NCI-H1694 (cell line): ENCODE results near the gene MAN2C1.
A peak's percentile ranks its signal among the peaks of the same experiment; 100 is the strongest.
"Not testable (repeated sequence)": the region's sequence is repeated elsewhere in the genome, so short reads cannot be mapped to it uniquely, and the experiment has no call there.

Experiments
- DNase-seq: peaks from one replicate; lab custom pipeline; 2025; lab: John Stamatoyannopoulos, UW

MAN2C1 gene

DNA sequence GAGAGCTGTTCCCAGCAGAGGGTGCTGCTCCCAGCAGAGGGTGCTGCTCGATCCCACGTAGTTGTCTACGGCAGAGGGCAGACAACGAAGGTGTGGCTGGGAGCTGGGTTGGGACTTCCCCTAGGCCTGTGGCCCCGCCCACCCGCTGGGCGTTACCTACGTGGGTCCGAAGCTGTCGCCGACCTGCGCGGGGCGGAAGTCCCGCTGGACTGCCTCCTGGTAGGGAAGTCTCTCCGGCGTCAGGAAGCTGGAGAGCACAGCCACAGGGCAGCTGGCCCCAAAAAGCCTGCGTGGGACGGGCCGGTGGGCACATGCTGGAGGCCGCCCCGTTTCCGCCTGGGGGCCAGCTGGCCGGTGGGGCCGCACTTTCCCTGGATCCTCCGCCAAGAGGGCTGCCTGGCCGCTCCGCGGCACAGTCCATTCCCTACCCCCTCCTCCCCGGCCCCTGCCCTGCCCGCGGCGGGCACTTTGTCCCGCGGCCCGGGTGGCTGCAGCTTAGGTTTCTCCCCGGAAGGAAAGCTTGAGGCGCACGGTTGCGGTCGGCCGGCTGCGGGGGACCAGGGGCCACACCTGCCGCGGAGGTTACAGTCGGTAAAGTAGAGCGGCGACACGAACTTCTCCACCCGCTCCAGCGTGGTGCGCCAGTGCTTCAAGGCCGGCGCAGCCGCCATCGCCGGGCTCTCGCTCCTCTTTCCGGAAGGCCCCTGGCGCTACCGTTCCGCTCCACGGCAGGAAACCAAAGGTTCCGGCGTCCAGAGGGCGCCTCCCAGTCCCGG is at the start of gene MAN2C1:
Gene MAN2C1, minus strand, starts transcription at position 695 of the 776 bp plus-strand sequence. Its CDS starts 24 bp downstream, at position 671.
- DNase-seq, result peak; percentile 88

DNA sequence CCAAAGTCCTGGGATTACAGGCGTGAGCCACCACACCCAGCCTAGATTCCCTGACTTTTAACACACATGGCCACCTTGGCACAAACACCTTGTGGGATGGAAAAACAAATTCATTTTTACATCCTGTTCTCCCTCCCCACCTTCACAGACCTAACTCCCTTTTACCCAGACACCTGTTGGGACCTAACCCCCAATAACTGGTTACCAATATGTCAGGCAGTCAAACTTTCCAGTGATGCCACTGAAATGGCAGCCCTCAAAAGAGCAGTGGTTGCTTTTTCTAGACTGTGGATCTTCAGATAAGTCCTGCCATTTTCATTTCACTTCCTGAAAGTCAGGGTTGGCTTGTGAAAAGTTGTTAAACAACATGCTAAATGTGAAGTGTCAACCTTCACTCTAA is 48.2 kb upstream of the MAN2C1 start:
- DNase-seq, result no peak

GRCh38 chr15:75410196-75410595 is 41.8 kb upstream of the MAN2C1 start:
- no peak for DNase-seq

DNA sequence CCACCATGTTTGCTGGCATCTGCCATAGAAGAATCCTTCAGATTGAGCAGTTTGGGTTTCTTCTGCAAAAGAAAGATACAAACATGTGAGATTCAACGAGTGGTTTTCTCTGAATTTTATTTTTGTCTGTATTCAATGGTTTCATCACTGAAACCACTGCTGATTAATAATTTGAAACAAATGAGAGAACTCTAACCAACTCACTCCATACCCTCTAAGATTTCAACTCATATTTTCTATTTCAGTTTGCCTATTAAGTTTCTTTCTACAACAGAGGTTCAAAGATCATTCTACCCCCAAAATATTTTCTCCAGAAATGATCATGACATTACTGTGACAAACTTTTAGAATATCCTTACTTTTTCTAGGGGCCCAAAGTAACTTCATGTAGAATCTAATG is 38.7 kb upstream of the MAN2C1 start:
- no peak for DNase-seq

- no peak for DNase-seq
These were observed 35.5 kb upstream of the MAN2C1 start for GRCh38 chr15:75403892-75404291.

GRCh38 chr15:75397494-75397893 is 29.1 kb upstream of the MAN2C1 start:
- DNase-seq, result no peak

- DNase-seq, result no peak
These were observed 21.5 kb upstream of the MAN2C1 start for GRCh38 chr15:75389791-75390382.

DNA sequence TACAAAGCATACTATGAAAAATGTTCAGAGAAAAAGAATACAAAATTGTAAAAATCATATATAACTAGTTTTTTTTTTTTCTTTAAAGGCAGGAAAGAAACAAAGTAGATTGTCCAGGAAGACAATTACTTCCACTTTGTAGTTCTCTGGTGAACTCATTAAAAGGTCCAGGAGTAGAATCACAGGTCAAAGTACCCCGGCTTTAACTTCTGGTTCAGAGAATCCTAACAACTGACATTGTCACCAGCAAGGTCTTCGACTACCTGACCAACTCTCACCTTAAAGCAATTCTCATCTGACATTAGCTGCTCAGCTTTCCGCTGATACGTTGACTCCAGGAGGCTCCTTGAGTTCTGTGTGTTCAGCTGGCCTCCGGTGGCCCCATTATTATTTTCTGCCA is 15.6 kb upstream of the MAN2C1 start:
- not testable (repeated sequence) for DNase-seq

GRCh38 chr15:75380773-75381172 is 12.4 kb upstream of the MAN2C1 start:
- no peak for DNase-seq

DNA sequence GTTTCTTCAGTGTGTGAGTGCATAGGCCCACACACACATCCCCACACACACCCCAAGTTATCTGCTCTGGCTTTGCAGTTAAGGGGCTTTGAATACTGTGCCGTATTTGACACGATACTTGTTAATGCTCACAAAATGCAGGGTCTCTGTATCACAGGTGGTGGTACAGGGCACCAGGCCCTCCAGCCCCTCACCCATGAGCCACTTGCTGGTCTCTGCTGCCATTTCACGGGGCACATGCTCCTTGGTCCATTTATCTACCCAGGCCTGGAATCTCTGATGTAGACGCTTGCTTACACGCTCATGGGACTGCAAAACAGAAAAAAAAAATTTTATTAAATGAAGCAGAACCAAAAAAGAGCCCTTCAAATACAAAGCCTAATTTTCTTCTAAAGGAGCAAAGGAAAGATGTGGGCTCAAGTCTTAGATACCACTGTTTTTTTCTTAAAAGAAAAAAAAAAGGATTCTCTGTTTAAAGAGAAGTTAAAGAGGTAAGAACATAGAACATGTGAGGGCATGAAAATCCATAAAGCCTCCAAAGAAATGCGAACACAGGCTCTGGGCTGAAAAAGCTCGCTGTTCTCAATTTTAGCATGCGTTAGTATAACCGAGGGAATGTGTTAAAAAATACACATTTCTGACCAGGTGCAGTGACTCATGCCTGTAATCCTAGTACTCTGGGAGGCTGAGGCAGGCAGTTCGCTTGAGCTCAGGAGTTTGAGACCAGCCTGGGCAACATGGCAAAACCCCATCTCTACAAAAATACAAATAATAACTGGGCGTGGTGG is 3.7 kb upstream of the MAN2C1 start:
- DNase-seq, result no peak

GRCh38 chr15:75371486-75371885 is 3.1 kb upstream of the MAN2C1 start:
- DNase-seq, result no peak

GRCh38 chr15:75369897-75370581 is 1.6 kb upstream of the MAN2C1 start:
- no peak for DNase-seq

DNA sequence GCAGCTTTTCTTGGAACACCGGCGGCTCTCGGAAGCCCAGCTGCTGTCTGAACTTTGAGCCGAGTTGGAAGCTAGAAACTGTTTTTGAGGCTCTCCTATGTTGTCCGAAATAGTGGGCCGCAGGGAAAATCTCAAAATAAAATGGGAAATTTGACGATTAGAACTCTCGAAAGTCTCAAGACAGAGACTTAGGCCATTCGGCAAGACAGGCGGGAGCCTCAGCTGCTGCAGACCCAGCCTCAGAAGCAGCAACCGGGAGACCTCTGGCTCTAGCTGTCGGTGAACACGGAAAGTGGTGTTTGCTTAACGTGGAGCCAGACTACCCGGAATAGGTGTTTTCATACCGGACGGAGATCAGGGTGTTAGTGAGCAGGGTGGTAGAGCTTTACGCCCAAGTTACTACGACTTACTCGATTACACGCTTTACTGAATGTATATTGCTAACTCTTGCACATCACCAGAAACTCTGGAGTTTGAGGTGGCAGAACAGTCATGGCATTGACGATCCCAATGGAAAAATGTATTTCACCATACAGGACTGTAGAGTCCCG is 357 bp upstream of the MAN2C1 start:
- DNase-seq, result no peak

GRCh38 chr15:75367406-75367912 is 948 bp downstream of the MAN2C1 start:
- DNase-seq, result no peak

- no peak for DNase-seq
These were observed 1.4 kb downstream of the MAN2C1 start for GRCh38 chr15:75367006-75367405.

- DNase-seq, result no peak
These were observed 2.2 kb downstream of the MAN2C1 start for GRCh38 chr15:75366163-75366562.

GRCh38 chr15:75364881-75365280 is 3.5 kb downstream of the MAN2C1 start:
- DNase-seq, result no peak

- no peak for DNase-seq
These were observed 4.6 kb downstream of the MAN2C1 start for GRCh38 chr15:75363786-75364185.

- DNase-seq, result no peak
These were observed 5.7 kb downstream of the MAN2C1 start for GRCh38 chr15:75362642-75363249.

- DNase-seq, result no peak
These were observed 6.3 kb downstream of the MAN2C1 start for GRCh38 chr15:75361989-75362641.
